ENCODE measurements around the gene AK8.

Gene AK8

GRCh38 chr9:132801659-132802058 lies 76.4 kb downstream of the AK8 start:
- no peak overlapping the region for H3K4me3 ChIP-seq (ENCODE audit: low read length)
- no peak for TF ChIP-seq CTCF (conservative IDR thresholded peaks at IDR 0.05; ENCODE audit: low read depth, low read length)
- DNase-seq (ENCODE audit: low read depth): no peak

GRCh38 chr9:132800038-132800648 lies 77.9 kb downstream of the AK8 start:
- no peak for DNase-seq (ENCODE audit: low read depth)

GRCh38 chr9:132798817-132799790 lies 79.0 kb downstream of the AK8 start:
- no peak overlapping the region for H3K4me3 ChIP-seq (ENCODE audit: low read length)
- no peak for DNase-seq (ENCODE audit: low read depth)
- no peak for TF ChIP-seq CTCF (conservative IDR thresholded peaks at IDR 0.05; ENCODE audit: low read depth, low read length)

More at GRCh38 chr9:132800038-132800648, 77.9 kb downstream of the AK8 start:
- no peak overlapping the region for H3K4me3 ChIP-seq (ENCODE audit: low read length)
- TF ChIP-seq CTCF (conservative IDR thresholded peaks at IDR 0.05; ENCODE audit: low read depth, low read length): peak; percentile 78

- TF ChIP-seq CTCF (conservative IDR thresholded peaks at IDR 0.05; ENCODE audit: low read depth, low read length): no peak
- no peak for DNase-seq (ENCODE audit: low read depth)
- H3K4me3 ChIP-seq (ENCODE audit: low read length): no peak overlapping the region
These were observed 80.0 kb downstream of the AK8 start for GRCh38 chr9:132797861-132798659.

GRCh38 chr9:132795511-132796303 lies 82.4 kb downstream of the AK8 start:
- no peak for DNase-seq (ENCODE audit: low read depth)
- no peak overlapping the region for H3K4me3 ChIP-seq (ENCODE audit: low read length)
- TF ChIP-seq CTCF (conservative IDR thresholded peaks at IDR 0.05; ENCODE audit: low read depth, low read length): no peak

- DNase-seq (ENCODE audit: low read depth): no peak
- H3K4me3 ChIP-seq (ENCODE audit: low read length): no peak overlapping the region
These were observed 83.2 kb downstream of the AK8 start for GRCh38 chr9:132794730-132795380.

More at GRCh38 chr9:132794730-132795380, 83.2 kb downstream of the AK8 start:
- TF ChIP-seq CTCF (conservative IDR thresholded peaks at IDR 0.05; ENCODE audit: low read depth, low read length): no peak

All from retinal pigment epithelial cell (primary cell).